ENCODE data around the gene CA9. TPM values are rescaled to one million over a fixed set of nuclear protein-coding genes. Genes with fewer than 3 reads are reported as not detected.

The CA9 gene
- polyA plus RNA-seq, 3 donors: not detected

DNA sequence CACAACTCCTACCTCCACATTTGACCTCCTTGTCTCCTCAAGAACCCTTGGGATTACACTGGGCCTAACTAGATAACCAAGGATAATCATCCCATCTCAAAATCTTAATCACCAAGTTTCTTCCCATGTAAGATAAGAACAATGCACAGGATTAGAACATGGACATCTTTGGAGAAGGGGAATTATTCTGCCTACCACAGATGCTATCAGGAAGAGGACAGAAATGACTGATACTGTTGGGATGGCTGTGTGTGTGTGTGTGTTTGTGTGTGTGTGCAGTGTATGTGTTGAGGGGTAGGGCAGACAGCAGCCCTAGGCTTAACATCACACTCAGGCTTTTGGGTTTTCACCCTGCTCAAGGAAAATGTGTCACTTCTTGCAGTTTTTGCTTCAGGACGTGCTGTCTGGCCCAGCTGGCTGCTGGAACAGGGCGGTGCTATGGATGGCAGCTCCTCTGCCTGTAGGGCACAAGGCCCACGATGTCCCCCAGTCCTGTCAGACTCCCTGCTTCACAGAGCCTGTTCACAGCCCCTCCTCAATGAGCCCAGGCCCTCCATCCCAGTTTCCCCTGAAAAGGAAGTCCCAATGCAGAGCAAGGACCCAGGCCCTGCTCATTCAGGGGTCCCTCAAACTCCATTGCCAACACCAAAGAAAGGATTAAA lies 7.7 kb downstream of the CA9 start:
- Mint-ChIP-seq H3K4me3 (no peak overlapping the region), H3K36me3 (peaks cover 0 to under 1% of the 10 kb centered on the region in 2 donors), H3K27ac (no peak overlapping the region), H3K4me1 (peaks cover under 1% of the 10 kb centered on the region), H3K27me3 (ENCODE audit: low read depth in 3 of 3) (peaks cover under 1 to 12% (median 9%) of the 10 kb centered on the region in 3 donors), H3K9me3 (no peaks in the 10 kb centered on the region)
- no peak overlapping the region for H3K4me3 ChIP-seq (replicated peaks in 1 of 3; ENCODE audit: low read depth in 2 of 3, low read length in 3 of 3)
- H3K27me3 ChIP-seq (ENCODE audit: control insufficient read depth in 2 of 2, insufficient read depth in 2 of 2, low read length in 2 of 2): peaks cover 1 to 2% of the 10 kb centered on the region in 2 donors
- no peak overlapping the region for H3K9ac ChIP-seq (ENCODE audit: insufficient read depth, low read length, poor library complexity, severe bottlenecking)
- H3K36me3 ChIP-seq (replicated peaks in 1 of 2; ENCODE audit: control insufficient read depth in 1 of 2, insufficient read depth in 2 of 2, low read length in 2 of 2): no peaks in the 10 kb centered on the region
- TF ChIP-seq, protein P1, sequence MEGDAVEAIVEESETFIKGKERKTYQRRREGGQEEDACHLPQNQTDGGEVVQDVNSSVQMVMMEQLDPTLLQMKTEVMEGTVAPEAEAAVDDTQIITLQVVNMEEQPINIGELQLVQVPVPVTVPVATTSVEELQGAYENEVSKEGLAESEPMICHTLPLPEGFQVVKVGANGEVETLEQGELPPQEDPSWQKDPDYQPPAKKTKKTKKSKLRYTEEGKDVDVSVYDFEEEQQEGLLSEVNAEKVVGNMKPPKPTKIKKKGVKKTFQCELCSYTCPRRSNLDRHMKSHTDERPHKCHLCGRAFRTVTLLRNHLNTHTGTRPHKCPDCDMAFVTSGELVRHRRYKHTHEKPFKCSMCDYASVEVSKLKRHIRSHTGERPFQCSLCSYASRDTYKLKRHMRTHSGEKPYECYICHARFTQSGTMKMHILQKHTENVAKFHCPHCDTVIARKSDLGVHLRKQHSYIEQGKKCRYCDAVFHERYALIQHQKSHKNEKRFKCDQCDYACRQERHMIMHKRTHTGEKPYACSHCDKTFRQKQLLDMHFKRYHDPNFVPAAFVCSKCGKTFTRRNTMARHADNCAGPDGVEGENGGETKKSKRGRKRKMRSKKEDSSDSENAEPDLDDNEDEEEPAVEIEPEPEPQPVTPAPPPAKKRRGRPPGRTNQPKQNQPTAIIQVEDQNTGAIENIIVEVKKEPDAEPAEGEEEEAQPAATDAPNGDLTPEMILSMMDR (IDR thresholded peaks at IDR 0.05): no peak
- no peaks in the 10 kb centered on the region for H3K9me3 ChIP-seq (replicated peaks in 1 of 2; ENCODE audit: control insufficient read depth in 1 of 2, insufficient read depth in 1 of 2, low read length in 2 of 2)
- no peaks in the 10 kb centered on the region for H3K79me2 ChIP-seq (ENCODE audit: insufficient read depth, low read length)
- intact Hi-C loops (cut with micrococcal nuclease): no loop called here
- H2AFZ ChIP-seq (ENCODE audit: insufficient read depth, low read depth, low read length, poor library complexity, severe bottlenecking): no peak overlapping the region
- WGBS (ENCODE audit: insufficient coverage): 94% methylated on average over 3 of the region's 3 CpGs
- no peak overlapping the region for H3K4me2 ChIP-seq (replicated peaks; ENCODE audit: extremely low read depth, low read length, poor library complexity, severe bottlenecking)
- H3K27ac ChIP-seq (ENCODE audit: low read depth in 1 of 2, low read length in 2 of 2): no peak overlapping the region
- no peaks in the 10 kb centered on the region for H4K20me1 ChIP-seq (ENCODE audit: insufficient read depth, low read length)
- H3K4me1 ChIP-seq (ENCODE audit: control insufficient read depth in 1 of 2, insufficient read depth in 2 of 2, low read length in 2 of 2): peaks cover under 1% of the 10 kb centered on the region in 2 donors
- DNase-seq: no peak

DNA sequence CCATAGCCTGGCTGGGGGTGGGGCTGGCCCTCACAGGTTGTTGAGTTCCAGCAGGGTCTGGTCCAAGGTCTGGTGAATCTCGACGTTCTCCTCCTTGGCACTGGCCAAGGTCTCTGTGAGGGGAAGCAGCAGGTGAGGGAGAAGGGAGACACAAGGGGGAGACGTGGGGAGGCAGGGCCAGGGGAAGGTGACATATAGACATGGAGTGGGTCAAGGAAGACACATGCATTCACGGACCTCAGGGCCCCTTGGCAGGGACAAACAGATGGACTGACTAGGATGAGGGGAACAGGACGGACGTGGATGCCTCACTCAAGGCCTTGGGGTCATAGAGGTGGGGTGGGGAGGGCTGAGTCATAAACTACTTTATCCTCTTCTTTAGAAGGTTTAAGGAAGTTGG lies 8.3 kb downstream of the CA9 start:
- H3K36me3 Mint-ChIP-seq: no peaks in the 10 kb centered on the region
- no peaks in the 10 kb centered on the region for H3K36me3 ChIP-seq (replicated peaks in 1 of 2; ENCODE audit: control insufficient read depth in 1 of 2, insufficient read depth in 2 of 2, low read length in 2 of 2)
- H4K20me1 ChIP-seq (ENCODE audit: insufficient read depth, low read length): no peaks in the 10 kb centered on the region
- no peaks in the 10 kb centered on the region for H3K4me1 ChIP-seq (ENCODE audit: control insufficient read depth in 1 of 2, insufficient read depth in 2 of 2, low read length in 2 of 2)
- H3K4me1 Mint-ChIP-seq: no peaks in the 10 kb centered on the region
- no peak overlapping the region for H3K4me2 ChIP-seq (replicated peaks; ENCODE audit: extremely low read depth, low read length, poor library complexity, severe bottlenecking)
- H3K27ac ChIP-seq (ENCODE audit: low read depth in 1 of 2, low read length in 2 of 2): no peak overlapping the region
- H3K9me3 Mint-ChIP-seq: no peaks in the 10 kb centered on the region
- H3K27me3 Mint-ChIP-seq (ENCODE audit: low read depth in 3 of 3): peaks cover 0 to 6% (median 5%) of the 10 kb centered on the region in 3 donors
- no peak overlapping the region for H3K4me3 ChIP-seq (replicated peaks in 1 of 3; ENCODE audit: low read depth in 2 of 3, low read length in 3 of 3)
- no peaks in the 10 kb centered on the region for H3K79me2 ChIP-seq (ENCODE audit: insufficient read depth, low read length)
- 86% methylated on average over 4 of the region's 6 CpGs for whole genome bisulfite sequencing (ENCODE audit: insufficient coverage)
- H3K9me3 ChIP-seq (replicated peaks in 1 of 2; ENCODE audit: control insufficient read depth in 1 of 2, insufficient read depth in 1 of 2, low read length in 2 of 2): no peaks in the 10 kb centered on the region
- no peak overlapping the region for H3K9ac ChIP-seq (ENCODE audit: insufficient read depth, low read length, poor library complexity, severe bottlenecking)
- no peak overlapping the region for H2AFZ ChIP-seq (ENCODE audit: insufficient read depth, low read depth, low read length, poor library complexity, severe bottlenecking)
- TF ChIP-seq, protein P1 (IDR thresholded peaks at IDR 0.05): no peak
- intact Hi-C loops (cut with micrococcal nuclease): no loop called here
- no peaks in the 10 kb centered on the region for H3K27me3 ChIP-seq (ENCODE audit: control insufficient read depth in 2 of 2, insufficient read depth in 2 of 2, low read length in 2 of 2)
- peak overlapping the region in 1 of 2 donors; percentile 24 for H3K4me3 Mint-ChIP-seq
- DNase-seq: no peak
- H3K27ac Mint-ChIP-seq: no peak overlapping the region

Data from CD14-positive monocyte (primary cell).